Stimulated activated CD8-positive, alpha-beta memory T cell treated with anti-CD3 and anti-CD28 coated beads, Interleukin-12 subunit alpha, Interleukin-12 subunit beta, amount 100 ng/mL, for 24 hours (primary cell): ENCODE results near the gene WDPCP.
"Not testable (repeated sequence)": the region's sequence is repeated elsewhere in the genome, so short reads cannot be mapped to it uniquely, and the experiment has no call there.

Source experiments
- DNase-seq: peaks from one replicate; pipeline ENCODE4 v3.0.0-alpha.2; 2020; ENCODE audit errors: extremely low read depth

The WDPCP gene

GRCh38 chr2:63590626-63591408 lies 2.5 kb upstream of the WDPCP start:
- DNase-seq: no peak

GRCh38 chr2:63589148-63589958 lies 1.1 kb upstream of the WDPCP start:
- DNase-seq: no peak

- DNase-seq: no peak
Observed at GRCh38 chr2:63587814-63588384, 378 bp downstream of the WDPCP start.

DNA sequence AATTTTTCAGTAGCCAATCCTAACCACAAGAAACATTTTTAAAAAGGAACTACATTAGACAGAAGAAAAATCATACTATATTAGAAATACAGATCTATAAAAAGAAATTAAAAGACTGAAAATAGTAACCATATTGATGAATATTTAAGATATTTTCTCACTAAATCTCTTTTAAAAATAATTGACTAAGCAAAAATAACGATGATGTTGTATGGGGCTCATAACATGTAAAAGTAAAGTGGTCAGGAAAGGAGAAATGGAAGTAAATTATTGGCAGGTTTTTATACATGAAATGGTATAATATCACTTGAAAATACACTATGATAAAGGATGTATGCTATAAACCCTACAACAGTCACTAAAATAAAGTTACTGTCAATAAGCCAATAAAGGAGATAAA lies 5.4 kb downstream of the WDPCP start:
- DNase-seq: no peak

- no peak for DNase-seq
Observed at GRCh38 chr2:63581298-63581961, 6.8 kb downstream of the WDPCP start.

DNA sequence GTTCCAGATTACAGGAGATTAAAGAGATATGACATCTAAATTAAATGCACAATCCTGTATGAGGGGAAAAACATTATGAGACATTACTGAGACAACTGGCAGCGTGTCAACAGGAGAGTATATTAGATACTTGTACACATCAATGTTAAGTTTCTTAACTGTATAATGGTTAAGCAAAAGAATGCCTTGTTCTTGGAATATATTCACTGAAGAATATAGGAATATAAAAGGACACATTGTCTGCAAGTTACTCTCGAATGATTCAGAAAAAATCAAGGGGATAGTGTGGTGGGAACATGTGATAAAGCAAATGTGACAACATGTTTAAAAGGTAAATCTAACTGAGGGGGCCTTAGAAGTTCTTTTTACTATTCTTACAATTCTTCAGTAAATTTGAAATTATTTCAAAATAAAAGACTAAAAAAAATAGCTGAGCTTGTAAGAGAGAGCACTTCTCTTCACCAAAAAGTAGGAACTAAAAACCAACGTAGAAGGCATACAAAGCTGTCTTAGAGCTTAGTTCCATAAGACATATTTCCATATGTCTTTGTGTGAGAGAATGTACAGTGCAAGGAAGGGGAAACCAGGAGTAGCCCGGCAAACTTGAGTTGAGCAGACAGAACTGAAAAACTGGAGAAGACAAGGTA lies 7.5 kb downstream of the WDPCP start:
- DNase-seq: no peak

DNA sequence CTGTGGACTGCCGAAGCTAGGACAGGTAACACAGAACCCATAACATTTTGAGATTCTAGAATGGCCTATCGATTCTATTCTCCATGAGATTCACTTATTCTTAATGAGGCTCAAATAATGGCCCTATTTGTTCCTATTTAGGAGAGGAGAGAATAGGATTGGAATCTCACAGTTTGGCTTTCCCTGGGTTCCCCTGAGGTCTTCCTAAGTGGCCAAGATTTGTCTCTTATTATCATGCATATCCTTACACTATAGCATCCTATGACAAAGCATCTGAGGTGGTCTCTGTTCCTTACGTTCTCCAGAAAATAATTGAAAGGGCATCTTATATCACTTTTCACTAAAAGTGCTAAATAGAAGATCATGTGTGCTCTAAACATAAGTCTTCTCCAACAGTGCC lies 9.5 kb downstream of the WDPCP start:
- no peak for DNase-seq

- DNase-seq: no peak
Observed at GRCh38 chr2:63576546-63576945, 11.7 kb downstream of the WDPCP start.

DNA sequence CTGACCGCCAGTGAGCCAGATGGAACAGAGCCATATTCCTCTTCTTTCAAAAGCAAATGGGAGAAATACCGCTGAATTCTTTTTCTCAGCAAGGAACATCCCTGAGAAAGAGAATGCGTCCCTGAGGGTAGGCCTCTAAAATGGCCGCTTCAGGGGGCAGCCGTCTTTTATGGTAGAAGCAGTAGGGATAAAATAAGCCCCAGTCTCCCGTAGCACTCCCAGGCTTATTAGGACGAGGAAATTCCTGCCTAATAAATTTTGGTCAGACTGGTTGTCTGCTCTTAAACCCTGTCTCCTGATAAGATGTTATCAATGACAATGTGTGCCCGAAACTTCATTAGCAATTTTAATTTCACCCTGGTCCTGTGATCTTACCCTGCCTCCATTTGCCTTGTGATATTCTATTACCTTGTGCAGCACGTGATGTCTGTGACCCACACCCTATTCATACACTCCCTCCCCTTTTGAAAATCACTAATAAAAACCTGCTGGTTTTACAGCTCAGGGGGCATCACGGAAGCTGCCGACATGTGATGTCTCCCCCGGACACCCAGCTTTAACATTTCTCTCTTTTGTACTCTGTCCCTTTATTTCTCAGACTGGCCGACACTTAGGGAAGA lies 14.4 kb downstream of the WDPCP start:
- DNase-seq: not testable (repeated sequence)

- DNase-seq: not testable (repeated sequence)
Observed at GRCh38 chr2:63573026-63573425, 15.3 kb downstream of the WDPCP start.

- no peak for DNase-seq
Observed at GRCh38 chr2:63572001-63572400, 16.3 kb downstream of the WDPCP start.

GRCh38 chr2:63571291-63571690 lies 17.0 kb downstream of the WDPCP start:
- no peak for DNase-seq

GRCh38 chr2:63569740-63570139 lies 18.5 kb downstream of the WDPCP start:
- DNase-seq: no peak

DNA sequence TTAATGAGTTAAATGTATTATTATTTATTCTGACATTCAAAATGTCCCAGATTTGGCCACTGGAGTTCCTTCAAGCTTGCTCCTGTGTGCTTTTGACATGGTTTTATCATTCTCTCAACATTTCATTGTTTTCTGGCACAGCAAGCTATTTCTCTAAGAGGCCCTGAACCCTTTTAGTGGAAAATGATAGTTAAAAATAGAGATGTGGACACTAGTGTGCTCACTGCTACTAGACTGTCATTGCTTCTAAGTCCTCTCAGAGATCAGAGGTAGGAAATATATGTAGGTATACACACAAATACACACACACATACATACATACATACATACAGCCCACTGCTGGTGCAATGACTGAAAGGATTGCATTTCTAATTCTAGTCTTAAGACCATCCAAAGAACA lies 25.5 kb downstream of the WDPCP start:
- DNase-seq: no peak

DNA sequence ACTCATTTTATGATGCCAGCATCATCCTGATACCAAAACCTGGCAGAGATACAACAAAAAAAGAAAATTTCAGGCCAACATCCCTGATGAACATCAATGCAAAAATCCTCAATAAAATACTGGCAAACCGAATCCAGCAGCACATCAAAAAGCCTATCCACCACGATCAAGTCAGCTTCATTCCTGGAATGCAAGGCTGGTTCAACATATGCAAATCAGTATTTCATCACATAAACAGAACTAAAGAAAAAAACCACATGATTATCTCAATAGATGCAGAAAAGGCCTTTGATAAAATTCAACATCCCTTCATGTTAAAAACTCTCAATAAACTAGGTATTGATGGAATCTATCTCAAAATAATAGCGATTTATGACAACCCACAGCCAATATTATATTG lies 29.4 kb downstream of the WDPCP start:
- not testable (repeated sequence) for DNase-seq

DNA sequence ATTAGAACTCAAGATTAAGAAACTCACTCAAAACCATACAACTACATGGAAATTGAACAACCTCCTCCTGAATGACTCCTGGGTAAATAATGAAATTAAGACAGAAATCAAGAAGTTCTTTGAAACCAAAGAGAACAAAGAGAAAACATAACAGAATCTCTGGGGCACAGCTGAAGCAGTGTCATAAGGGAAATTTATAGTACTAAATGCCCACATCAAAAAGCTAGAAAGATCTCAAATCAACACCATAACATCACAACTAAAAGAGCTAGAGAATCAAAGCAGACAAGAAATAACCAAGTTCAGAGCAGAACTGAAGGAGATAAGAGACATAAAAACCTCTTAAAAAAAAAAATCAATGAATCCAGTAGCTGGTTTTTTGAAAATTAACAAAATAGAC lies 30.5 kb downstream of the WDPCP start:
- DNase-seq: not testable (repeated sequence)

GRCh38 chr2:63555931-63556330 lies 32.3 kb downstream of the WDPCP start:
- DNase-seq: no peak

GRCh38 chr2:63555299-63555698 lies 33.0 kb downstream of the WDPCP start:
- DNase-seq: no peak

DNA sequence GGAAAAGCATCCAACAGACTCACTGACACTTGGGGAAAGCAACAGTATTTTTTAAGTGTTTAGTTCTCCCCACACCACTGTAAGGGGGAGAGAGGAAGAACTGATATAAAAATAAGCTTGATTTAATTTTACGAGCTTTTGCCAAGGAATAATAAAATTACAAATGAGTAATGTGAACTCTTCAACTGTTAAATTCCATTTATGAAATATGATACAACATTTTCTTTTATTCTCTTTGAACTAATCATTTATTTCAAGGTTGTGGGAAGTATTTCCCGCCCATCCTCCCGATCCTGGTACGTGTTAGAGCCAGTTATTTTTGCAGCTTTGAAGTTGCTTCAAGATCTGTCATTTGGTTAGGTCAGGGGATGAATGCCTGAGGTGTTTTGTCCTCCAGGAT lies 35.2 kb downstream of the WDPCP start:
- no peak for DNase-seq

DNA sequence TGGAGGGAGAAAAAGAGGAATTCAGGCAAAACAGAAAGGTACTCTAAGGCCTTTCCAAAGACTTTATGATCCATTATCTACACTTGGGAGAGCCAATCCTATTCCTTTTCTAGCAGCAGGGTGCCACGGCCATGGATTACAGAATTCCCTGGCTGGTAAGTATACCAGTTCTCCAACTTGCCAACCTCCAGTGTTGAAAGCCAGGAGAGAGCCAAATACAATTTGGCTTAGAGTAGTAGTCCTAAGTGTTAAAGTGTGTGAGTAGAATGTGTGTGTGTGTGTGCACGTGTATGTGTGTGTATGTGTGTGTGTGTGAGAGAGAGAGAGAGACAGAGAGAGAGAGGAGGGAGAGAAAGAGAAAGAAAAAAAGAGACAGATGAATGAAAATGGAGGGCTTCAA lies 43.3 kb downstream of the WDPCP start:
- no peak for DNase-seq

DNA sequence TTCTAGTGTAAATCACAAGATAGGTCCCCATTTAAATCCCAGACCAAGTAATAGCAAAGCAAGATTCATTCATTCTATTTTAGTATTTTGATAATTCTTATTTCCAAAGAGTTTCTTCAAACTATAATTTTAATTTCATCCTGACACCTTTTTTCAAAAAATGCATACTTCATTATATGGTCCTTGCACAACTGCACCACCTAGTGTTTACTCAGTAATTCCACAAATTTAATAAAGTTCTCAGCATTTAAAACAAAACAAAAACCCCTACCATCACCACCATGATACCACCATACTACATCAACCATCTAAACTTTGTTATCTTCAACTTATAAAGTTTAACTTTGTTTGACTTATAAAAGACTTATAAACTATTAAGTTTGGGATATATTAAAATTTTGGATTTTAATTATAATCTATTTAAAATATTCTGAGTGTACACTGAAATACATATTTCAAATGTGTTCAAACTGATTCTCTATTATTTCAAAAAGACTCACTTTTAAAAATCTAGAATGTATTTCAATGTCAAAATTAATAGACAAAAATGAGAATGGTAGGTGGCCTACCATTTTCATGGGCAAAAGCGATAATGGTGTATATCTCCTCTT lies 44.2 kb downstream of the WDPCP start:
- DNase-seq: no peak
